GM21360 (cell line): ENCODE measurements around the gene BMP8B.
A peak's percentile ranks its signal among the peaks of the same experiment; 100 is the strongest.
"Not testable (repeated sequence)": the region's sequence is repeated elsewhere in the genome, so short reads cannot be mapped to it uniquely, and the experiment has no call there.

Source experiments
- ATAC-seq: cut with Tn5 transposase; IDR thresholded peaks from one replicate; pipeline ENCODE4 v1.9.1; 2021; ENCODE audit warnings: mild to moderate bottlenecking, moderate library complexity; ENCODE audit not compliant: unreplicated experiment

BMP8B gene

GRCh38 chr1:39788758-39789570 is at the start of gene BMP8B:
TSS of gene BMP8B (minus strand) at chr1:39788865. CDS start at chr1:39788485, 380 bp downstream.
- ATAC-seq = no peak

- ATAC-seq = no peak
These were observed 48.0 kb upstream of the BMP8B start for GRCh38 chr1:39836595-39837110.

- no peak for ATAC-seq
These were observed 47.4 kb upstream of the BMP8B start for GRCh38 chr1:39835935-39836594.

GRCh38 chr1:39835110-39835509 is 46.4 kb upstream of the BMP8B start:
- ATAC-seq = no peak

- ATAC-seq = no peak
These were observed 45.1 kb upstream of the BMP8B start for GRCh38 chr1:39833621-39834385.

DNA sequence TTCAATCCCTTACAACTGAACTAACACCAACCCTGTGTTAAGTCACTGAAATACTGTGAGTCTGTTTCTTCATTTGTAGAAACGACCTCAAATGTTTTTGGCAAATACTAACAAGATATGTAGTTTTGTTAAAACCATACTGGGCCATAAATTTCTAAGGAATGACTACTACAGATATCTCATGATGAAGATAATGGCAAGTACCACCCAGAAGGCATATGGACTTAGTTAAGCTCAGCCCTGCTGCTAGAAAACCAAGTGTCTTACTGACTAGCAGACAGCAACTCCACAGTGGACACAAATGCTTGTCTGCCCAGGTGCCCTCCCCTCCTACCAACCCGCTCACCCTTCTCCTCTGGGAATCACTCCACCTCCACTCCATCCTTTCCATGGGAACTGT is 44.5 kb upstream of the BMP8B start:
- no peak for ATAC-seq

DNA sequence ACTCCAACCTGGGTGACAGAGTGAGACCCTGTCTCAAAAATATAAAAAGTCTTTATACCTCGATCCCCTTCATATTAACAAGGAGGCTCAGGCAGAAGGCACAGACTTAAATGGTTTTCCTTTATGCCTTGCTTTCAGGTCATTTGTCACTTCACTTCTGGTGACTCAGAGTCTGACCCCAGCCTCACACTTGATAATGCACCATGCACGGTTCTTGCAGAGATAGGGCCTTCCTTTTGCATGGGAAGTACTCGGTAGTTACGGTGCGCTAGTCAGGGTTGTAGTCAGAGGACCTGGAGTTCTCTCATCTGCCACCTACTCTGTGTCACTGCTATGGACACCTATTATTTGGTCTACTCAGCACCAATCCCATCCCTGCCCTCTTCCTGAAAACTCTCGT is 43.6 kb upstream of the BMP8B start:
- ATAC-seq = no peak

DNA sequence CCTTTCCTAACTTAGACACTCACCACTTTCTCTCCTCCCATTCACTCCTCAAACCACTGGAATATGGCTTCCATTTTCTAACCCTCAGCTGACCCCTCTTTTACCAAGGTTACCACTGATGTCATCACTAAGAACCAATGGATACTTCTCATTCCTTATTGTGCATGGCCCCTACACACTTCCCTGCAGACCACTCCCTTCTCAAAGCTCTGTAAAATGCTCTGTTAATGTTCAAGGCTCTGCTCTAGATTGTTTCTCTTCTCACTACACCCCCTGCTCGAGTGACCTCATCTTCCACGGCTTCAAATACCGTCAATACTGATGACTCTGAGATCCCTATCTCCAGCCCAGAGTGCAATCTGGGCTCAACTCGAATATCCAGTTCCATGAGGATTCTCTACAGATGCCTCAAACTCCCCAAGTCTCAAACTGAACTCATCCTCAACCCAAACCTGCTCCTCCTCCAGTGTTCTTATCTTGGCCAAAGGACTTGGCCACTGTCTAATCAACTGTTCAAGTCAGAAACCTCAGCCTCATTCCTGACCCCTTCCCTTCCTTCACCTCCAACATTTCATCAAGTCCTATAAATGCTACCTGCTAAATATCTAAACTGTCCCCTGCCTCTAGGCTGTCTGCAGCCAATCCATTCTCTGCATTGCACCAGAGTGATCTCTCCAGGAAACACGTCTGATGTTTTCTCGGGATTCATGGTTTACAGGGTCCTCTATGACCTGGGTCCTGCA is 41.3 kb upstream of the BMP8B start:
- ATAC-seq = no peak

GRCh38 chr1:39828734-39829133 is 40.1 kb upstream of the BMP8B start:
- ATAC-seq = no peak

GRCh38 chr1:39828255-39828654 is 39.6 kb upstream of the BMP8B start:
- ATAC-seq = not testable (repeated sequence)

DNA sequence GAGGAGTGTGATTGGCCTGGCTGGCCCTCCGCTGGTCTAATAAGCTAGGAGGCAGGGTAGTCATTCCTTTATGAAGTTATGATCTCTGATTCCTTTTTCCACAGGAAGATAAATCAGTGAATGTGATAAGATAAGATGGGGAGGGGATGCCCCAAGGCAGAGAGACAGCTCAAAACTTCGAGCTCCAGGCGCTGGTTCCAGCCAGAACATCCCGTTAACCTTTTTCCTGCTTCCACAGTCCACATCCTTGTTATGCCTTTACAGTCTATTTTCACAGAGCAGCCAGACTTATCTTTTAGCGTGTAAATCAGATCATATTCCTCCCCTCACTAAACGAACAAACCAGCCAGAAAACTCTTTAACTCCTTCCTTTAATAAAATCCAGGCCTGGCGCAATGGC is 38.5 kb upstream of the BMP8B start:
- no peak for ATAC-seq

- ATAC-seq = no peak
These were observed 37.9 kb upstream of the BMP8B start for GRCh38 chr1:39826583-39826982.

- peak; percentile 53 for ATAC-seq
These were observed 36.8 kb upstream of the BMP8B start for GRCh38 chr1:39825432-39825941.

DNA sequence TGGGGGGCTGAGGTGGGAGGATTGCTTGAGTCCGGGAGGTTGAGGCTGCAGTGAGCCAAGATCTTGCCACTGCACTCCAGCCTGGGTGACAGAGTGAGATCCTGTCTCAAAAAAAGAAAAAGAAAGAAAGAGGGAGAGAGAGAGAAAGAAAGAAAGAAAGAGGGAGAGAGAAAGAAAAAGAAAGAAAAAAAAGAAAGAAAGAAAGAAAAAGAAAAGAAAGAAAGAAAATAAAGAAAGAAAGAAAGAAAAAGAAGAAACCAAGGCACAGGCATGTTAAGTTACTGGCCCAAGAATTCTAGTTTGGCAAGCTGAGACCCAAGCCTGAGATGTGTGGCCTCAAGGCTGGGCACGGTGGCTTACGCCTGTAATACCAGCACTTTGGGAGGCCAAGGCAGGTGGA is 34.8 kb upstream of the BMP8B start:
- not testable (repeated sequence) for ATAC-seq

DNA sequence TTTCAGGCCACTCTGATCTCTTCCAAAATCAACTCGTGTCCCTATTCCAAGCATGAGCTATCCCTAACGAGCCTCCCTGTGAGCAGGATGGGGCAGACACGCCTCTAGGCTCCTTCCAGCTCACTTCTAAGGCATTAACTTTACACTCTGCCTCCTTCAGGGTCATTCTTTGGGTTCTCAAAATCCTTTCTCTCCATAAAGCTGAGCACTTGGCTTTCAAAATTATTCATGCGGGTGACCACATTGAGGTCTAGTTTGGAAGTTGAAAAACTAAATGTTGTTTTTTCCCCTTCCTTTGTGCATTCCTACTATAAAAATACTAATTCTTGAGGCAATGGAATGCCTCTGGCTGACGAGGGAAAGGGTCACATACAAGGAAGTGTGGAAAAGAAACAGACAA is 33.5 kb upstream of the BMP8B start:
- ATAC-seq = no peak

DNA sequence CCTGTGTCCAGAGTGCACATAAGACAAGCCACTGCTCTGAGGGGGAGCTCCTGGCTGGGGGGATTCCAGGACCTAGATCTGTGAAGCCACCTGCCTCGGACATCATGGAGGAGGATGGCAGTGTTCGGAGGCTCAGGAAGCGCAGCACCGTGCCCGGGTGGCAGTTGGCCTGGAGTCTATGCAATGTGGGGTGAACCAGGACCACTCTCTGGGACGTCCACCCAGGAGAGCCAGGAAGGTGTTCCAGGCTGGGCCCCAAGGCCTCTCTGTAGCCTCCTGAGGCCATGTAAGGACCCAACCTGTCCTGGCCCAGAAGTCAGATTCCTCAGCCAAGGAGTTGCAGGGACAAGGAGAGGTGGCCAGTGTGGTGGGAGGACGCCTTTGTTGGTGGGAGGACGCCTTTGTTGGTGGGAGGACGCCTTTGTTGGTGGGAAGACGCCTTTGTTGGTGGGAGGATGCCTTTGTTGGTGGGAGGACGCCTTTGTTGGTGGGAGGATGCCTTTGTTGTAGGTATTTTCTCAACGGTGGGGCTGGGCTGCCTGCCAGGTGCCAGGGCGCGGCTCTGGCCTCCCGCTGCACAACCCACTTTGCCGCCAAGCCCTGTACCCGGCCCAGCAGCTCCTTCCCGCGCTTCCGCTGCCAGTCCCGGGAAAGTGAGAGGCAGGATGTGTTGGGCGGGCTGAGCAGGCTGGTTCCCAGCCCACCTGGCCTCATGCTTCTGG is 30.6 kb upstream of the BMP8B start:
- no peak for ATAC-seq

GRCh38 chr1:39818482-39818881 is 29.8 kb upstream of the BMP8B start:
- ATAC-seq = no peak

DNA sequence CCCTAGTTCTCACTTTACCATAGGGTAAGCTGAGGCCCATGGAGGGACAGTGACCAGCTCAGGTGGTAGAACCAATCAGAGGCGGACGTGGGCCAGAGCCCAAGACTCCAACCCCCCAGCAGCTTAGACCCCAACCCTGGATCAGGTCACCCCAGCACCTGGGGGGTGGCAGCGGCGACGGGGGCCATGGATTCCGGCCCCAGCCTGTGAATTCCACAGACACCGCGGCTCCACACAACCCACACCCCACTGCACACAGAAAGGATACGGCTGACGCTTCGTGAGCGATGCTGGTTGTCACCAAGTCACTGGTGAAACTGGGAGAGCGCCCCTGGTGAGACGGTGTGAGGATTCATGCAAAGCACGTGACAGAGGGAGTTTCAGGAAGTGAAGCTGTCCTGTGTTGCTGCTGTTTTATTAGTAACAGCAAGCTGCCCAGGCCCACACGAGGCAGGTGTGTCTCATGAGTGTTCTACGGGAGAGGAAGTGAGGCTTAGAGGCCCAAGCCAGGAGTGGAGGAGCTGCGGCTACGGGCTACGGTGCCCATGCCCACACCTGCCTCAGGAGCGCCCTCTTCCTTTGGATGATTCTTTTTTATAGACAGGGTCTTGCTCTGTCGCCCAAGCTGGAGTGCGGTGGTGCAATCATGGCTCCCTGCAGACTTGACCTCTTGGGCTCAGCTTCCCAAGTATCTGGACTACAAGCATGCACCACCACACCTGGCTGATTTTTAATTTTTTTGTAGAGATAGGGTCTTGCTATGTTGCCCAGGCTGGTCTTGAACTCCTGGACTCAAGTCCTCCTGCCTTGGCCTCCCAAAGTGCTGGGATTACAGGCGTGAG is 28.6 kb upstream of the BMP8B start:
- ATAC-seq = peak; percentile 79
